ENCODE results near the gene PLCB4.

GRCh38 chr20:9092655-9093054 is 23.8 kb downstream of the PLCB4 start:
- TF ChIP-seq CTCF (conservative IDR thresholded peaks at IDR 0.05) (no peak), EZH2 (IDR thresholded peaks at IDR 0.05; ENCODE audit: low read depth) (no peak)

All from PC-9 (cell line).